Smooth muscle cell (in vitro differentiated cells): Measurements from ENCODE around the gene DOCK10. TPM values are rescaled to one million over a fixed set of nuclear protein-coding genes. Genes with fewer than 3 reads are reported as not detected.

Source experiments
- DNase-seq: peaks from one replicate; lab custom pipeline; 2025; ENCODE audit not compliant: unreplicated experiment; lab: John Stamatoyannopoulos, UW
- H2AFZ ChIP-seq: fragments of 200-600 bp; sonication (generic); 2 replicates; pipeline ENCODE4 v1.6.0; 2016; ENCODE audit warnings: antibody characterized with exemption, low read depth, mild to moderate bottlenecking
- H3F3A ChIP-seq: fragments of 200-600 bp; sonication (generic); 2 replicates; pipeline ENCODE4 v1.6.0; 2017; ENCODE audit warnings: antibody characterized with exemption, low read depth
- H3K27ac ChIP-seq: fragments of 200-600 bp; sonication (generic); 2 replicates; pipeline ENCODE4 v1.5.1; 2016; ENCODE audit warnings: low read depth, mild to moderate bottlenecking
- H3K27me3 ChIP-seq: fragments of 200-600 bp; sonication (generic); 2 replicates; pipeline ENCODE4 v1.6.1; 2016; ENCODE audit warnings: low read depth, mild to moderate bottlenecking
- H3K36me3 ChIP-seq: fragments of 200-600 bp; sonication (generic); 2 replicates; pipeline ENCODE4 v1.5.1; 2016; ENCODE audit warnings: low read depth
- H3K4me1 ChIP-seq: fragments of 200-600 bp; sonication (generic); 2 replicates; pipeline ENCODE4 v1.5.1; 2016; ENCODE audit warnings: low read depth
- H3K4me2 ChIP-seq: fragments of 200-600 bp; sonication (generic); 2 replicates; pipeline ENCODE4 v1.6.0; 2016; ENCODE audit warnings: mild to moderate bottlenecking
- H3K4me3 ChIP-seq: fragments of 200-600 bp; sonication (generic); 2 replicates; pipeline ENCODE4 v1.5.1; 2016; ENCODE audit warnings: mild to moderate bottlenecking
- H3K79me2 ChIP-seq: fragments of 200-600 bp; sonication (generic); 2 replicates; pipeline ENCODE4 v1.6.0; 2016; ENCODE audit warnings: low read depth, mild to moderate bottlenecking
- H3K9ac ChIP-seq: fragments of 200-600 bp; sonication (generic); 2 replicates; pipeline ENCODE4 v1.6.0; 2016; ENCODE audit warnings: low read depth
- H3K9me3 ChIP-seq: fragments of 200-600 bp; sonication (generic); replicated peaks from 2 replicates; pipeline ENCODE4 v1.5.1; 2016; ENCODE audit warnings: low read depth
- H4K20me1 ChIP-seq: fragments of 200-600 bp; sonication (generic); 2 replicates; pipeline ENCODE4 v1.6.0; 2016; ENCODE audit warnings: low read depth
- CTCF ChIP-seq: fragments of 200-600 bp; sonication (generic); IDR thresholded peaks from 2 replicates; pipeline ENCODE4 v1.5.1; 2017; ENCODE audit warnings: borderline replicate concordance, mild to moderate bottlenecking, antibody characterized with exemption; ENCODE audit not compliant: insufficient read depth, poor library complexity, severe bottlenecking
- WGBS: methylation state at CpG from one replicate; pipeline ENCODE4 v1.1.7; 2016; ENCODE audit warnings: low lambda C conversion rate; 5-methylcytosine and 5-hydroxymethylcytosine counted together
- polyA plus RNA-seq: library from polyadenylated mRNA; unstranded; fragments of >200 nt; fragmentation: Nextera tagmentation; extraction: Ambion mirVana; gene quantifications from 2 replicates; pipeline ENCODE4 v1.2.1, GENCODE V29; 2016
- total RNA-seq: library from RNA; depleted of rRNA; stranded (reverse); fragments of >200 nt; gene quantifications from 2 replicates; pipeline ENCODE4 v1.2.3, GENCODE V29; 2014

The DOCK10 gene
- total and polyA plus RNA-seq, 2 experiments from 2014 or later = 0.04 TPM; not detected in 1

- Histone ChIP-seq H3K9me3 (no peaks in the 10 kb centered on the region), H3F3A (no peaks in the 10 kb centered on the region), H3K36me3 (no peaks in the 10 kb centered on the region), H4K20me1 (no peaks in the 10 kb centered on the region), H3K27ac (no peak overlapping the region), H3K4me3 (no peak overlapping the region), H2AFZ (no peak overlapping the region), H3K9ac (no peak overlapping the region), H3K27me3 (no peaks in the 10 kb centered on the region), H3K4me1 (peaks cover 8% of the 10 kb centered on the region), H3K4me2 (no peak overlapping the region), H3K79me2 (no peaks in the 10 kb centered on the region)
- no peak for TF ChIP-seq CTCF
- no peak for DNase-seq
- WGBS = 88% methylated on average over 1 of the region's 1 CpG
Observed at GRCh38 chr2:225074919-225075681, 32.8 kb upstream of the DOCK10 start.

GRCh38 chr2:225074366-225074765 lies 32.1 kb upstream of the DOCK10 start:
- TF ChIP-seq CTCF = no peak
- Histone ChIP-seq H3K79me2 (no peaks in the 10 kb centered on the region), H3K36me3 (no peaks in the 10 kb centered on the region), H3K9me3 (no peaks in the 10 kb centered on the region), H3K4me1 (peaks cover 8% of the 10 kb centered on the region), H3K9ac (no peak overlapping the region), H3F3A (no peaks in the 10 kb centered on the region), H3K4me3 (no peak overlapping the region), H4K20me1 (no peaks in the 10 kb centered on the region), H3K4me2 (no peak overlapping the region), H2AFZ (no peak overlapping the region), H3K27me3 (no peaks in the 10 kb centered on the region), H3K27ac (no peak overlapping the region)
- no peak for DNase-seq
- 91% methylated on average over 5 of the region's 5 CpGs for WGBS

- H3K27ac ChIP-seq = no peak overlapping the region
- DNase-seq = no peak
- H3K9me3 ChIP-seq = no peaks in the 10 kb centered on the region
- H3K4me3 ChIP-seq = no peak overlapping the region
- 46% methylated on average over 5 of the region's 5 CpGs for WGBS
- H3K9ac ChIP-seq = no peak overlapping the region
- peaks cover 8% of the 10 kb centered on the region for H3K4me1 ChIP-seq
- no peak for TF ChIP-seq CTCF
- H2AFZ ChIP-seq = no peak overlapping the region
- H3K4me2 ChIP-seq = no peak overlapping the region
- H3K27me3 ChIP-seq = no peaks in the 10 kb centered on the region
- H3K79me2 ChIP-seq = no peaks in the 10 kb centered on the region
- H3K36me3 ChIP-seq = no peaks in the 10 kb centered on the region
- no peaks in the 10 kb centered on the region for H3F3A ChIP-seq
- no peaks in the 10 kb centered on the region for H4K20me1 ChIP-seq
Observed at GRCh38 chr2:225073198-225073597, 30.9 kb upstream of the DOCK10 start.

- Histone ChIP-seq H3F3A (no peaks in the 10 kb centered on the region), H4K20me1 (no peaks in the 10 kb centered on the region), H3K36me3 (no peaks in the 10 kb centered on the region), H3K4me3 (no peak overlapping the region), H3K9me3 (no peaks in the 10 kb centered on the region), H3K27me3 (no peaks in the 10 kb centered on the region), H2AFZ (no peak overlapping the region), H3K79me2 (no peaks in the 10 kb centered on the region), H3K4me2 (no peak overlapping the region), H3K4me1 (peaks cover 8% of the 10 kb centered on the region), H3K27ac (no peak overlapping the region), H3K9ac (no peak overlapping the region)
- TF ChIP-seq CTCF = no peak
- DNase-seq = no peak
- WGBS = 85% methylated on average over 2 of the region's 2 CpGs
Observed at GRCh38 chr2:225072444-225072843, 30.2 kb upstream of the DOCK10 start.
